GM21786 (cell line): ENCODE data around the gene SLC19A1.
"Not testable (repeated sequence)": the region's sequence is repeated elsewhere in the genome, so short reads cannot be mapped to it uniquely, and the experiment has no call there.

Experiments
- ATAC-seq: cut with Tn5 transposase; IDR thresholded peaks from one replicate; pipeline ENCODE4 v1.9.1; 2021; ENCODE audit not compliant: unreplicated experiment

Gene SLC19A1

DNA sequence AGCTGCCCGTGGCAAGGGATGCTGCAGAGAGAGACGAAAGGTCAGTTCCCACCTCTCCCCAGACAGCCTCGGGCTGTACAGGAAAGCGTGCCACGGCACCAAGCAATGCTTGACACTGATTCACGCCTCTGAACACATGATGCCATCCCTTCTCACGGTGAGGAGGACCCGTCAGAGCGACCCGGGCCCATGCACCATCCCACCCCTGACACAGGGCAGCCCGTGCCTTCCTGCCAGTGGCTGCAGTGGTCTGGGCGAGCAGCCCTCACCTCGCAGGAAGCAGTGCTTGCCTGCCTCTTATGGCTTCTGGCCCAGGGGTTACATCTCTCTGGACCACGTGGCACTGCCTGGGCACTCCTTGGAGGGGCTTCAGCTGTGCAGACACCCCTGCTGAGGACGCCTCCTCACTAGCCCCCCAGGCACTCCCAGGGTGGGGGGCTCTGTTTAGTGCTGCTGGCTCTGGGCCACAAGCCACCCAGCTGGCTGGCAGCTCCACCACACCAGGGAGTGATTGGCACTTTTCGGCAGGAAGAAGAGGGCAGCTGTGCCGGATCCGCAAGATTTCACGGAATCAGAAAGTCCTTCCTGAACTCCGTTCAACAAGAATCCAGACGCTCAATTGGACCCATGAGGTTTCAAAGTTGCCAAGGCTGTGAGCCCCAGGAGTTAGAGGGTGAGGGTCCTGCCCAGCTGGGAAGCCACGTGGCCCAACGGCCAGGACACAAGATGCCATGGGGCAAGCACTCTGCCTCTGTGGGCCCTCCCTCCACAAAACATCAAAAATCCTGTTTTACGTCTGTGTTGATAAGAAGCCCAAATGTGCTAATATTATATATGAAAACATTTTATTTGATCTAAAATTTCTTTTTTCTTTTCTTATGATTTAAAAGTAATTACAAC is 34.8 kb upstream of the SLC19A1 start:
- ATAC-seq: no peak

DNA sequence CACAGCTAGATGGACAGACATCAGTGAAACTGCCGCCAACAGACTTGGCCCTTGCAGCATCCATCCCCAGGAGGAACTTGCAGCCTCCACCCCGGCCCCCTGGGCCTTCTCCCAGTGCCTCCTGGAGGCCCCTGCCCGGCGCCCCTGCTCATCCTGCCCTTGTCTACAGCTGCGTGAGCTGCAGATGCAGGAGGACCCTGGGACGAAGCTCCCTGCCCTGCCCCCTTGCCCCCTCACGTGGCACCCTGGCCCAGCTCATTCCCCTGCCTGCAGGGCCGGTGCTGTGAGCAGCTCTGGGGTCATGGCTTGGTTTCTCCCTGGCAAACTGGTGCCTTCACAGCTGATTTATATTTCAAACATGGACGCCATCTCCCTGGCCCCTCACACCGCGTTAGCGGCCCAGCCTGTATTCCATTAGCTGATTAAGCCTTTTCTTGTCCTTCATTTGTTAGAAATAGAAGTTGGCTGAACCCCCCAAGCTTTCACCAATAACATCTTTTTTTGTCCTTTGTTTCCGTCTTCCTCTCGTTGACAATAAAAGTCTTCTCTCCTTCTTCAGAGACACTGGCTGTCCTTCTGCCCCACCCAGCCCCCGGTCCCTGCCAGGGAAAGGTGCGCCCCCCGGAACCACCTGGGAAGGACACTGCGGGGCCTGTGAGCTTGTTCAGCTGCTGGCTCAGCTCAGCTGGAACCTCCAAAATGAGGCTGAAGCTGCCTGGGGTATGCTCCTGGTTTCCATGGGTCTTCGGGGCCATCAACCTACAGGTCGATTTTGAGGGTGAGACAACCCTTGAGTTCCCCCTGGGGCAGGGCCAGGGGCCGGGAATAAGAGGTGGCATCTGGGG is 34.0 kb upstream of the SLC19A1 start:
- ATAC-seq: no peak

DNA sequence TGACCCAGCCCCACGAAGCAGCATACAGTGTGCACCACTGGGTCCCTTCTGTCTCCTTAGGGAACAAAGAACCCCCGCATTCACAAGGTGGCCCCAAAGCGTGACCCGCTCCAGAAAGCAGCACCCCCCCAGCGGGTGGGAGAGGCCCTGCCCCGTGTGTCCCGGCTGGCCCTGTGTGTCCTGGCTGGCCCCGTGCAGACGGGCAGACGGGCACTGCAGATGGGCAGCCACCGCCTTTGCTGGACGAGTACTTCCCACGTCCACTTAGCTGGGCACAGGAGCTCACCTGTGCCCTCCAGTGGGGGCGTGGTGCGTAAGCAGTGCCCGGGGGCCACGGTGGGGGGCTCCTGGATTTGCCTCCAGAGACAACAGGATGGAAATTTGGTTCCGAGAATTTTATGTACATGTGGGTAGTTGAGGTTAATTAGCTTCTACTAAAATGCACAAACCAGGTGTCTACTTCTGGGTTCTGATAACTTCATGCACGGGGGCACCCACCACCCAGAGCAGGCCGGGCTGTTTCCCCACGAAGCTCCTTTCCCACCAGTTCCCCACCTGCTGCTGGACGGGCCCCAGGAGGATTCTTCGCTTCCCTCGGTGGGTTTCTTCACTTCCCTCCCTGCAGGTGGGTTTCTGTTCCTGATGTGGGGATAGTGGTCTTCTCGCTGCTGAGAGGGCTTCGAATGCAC is 33.2 kb upstream of the SLC19A1 start:
- ATAC-seq: no peak

DNA sequence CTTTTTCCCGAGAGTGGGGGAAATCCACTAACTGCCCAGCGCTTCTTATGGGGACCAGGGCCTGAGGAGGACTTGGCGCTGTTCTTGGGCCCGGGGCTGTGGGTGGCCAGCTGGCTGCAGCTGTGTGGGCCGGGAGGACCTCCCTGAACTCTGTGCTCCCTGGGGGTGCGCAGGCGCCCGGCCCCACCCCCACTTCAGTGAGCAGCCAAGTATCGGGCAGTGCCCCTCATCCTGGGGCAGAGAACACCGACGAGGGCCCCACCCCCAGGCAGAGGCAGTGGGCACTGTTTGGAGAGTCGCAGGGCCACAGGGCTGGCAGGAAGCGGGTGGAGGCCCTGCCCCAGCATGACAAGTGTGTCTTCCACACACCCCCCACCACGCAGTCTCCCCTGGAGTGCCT is 32.5 kb upstream of the SLC19A1 start:
- no peak for ATAC-seq

DNA sequence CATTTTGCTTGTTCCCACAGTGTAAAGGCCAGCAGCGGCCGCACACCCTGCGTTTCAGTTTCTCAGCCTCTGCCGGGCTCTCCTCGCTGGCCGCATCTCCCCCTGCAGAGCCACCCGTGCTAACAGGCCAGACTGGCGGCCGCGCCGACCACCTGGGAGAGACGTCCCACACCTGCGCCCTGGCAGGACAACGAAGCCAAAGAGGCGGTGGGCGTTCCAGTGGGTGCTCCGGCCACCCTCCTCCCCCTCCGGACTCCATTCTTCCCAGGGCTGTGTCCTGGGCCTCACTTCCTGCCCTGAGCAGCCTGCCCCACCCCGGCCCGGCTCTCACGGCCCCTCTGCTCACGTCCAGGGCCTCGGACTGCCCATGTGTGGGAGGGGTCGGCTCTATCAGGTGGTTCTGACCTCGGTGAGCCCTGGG is 31.9 kb upstream of the SLC19A1 start:
- no peak for ATAC-seq

DNA sequence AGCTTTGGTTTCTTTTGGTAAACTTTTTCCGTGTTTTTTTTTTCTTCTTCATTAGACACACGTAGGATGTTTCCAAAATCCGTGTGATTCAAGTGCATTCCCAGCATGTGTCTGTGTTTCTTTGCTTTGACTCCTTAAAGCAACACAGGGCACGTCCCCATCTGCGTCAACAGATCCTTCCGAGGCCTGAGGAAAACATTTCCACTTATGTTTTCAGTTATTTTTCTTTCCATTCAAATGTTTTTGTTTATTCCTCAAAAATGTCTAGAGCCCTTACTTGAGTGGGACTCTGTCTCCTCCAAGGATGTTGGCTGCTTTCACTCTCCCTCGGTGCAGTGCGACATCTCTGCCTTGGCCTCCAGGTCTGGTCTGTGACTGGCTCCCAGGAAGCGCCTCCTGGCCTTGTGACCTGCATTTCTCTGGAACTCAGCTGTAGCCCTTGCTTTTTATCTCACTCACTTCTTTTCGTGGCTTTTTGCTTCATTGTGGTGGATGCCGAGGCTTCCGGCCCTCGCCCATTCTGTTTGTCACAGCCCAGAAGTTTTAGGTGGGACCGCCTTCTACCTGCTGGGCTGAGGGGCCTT is 31.3 kb upstream of the SLC19A1 start:
- ATAC-seq: no peak

DNA sequence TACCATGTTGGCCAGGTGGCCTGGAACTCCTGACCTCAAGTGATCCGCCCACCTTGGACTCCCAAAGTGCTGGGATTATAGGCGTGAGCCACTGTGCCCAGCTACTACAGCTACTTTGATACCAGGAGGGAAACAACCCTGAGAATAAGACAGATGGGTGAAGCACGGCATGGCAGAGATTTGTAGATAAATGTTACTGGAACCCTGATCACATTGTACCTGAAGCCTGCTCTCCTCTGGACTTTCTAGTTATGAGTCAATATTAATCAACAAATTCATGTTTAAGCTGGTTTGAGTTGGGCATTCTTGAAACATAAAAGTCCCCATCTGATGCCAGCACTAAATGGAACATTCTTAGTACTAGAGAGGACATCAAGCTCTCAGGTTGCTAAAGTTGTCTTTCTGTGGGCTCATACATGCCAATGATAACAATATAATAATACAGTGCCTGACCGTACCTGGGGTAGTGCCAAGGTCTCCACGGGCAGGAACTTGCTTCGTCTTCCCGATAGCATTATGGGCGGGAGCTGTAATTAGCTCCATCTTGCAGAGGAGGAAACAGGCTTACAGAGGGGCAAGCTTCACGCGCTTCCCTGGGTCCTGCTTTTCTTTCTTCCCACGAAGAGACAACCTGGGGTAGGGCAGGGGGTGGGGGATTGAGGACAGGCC is 30.7 kb upstream of the SLC19A1 start:
- ATAC-seq: no peak

DNA sequence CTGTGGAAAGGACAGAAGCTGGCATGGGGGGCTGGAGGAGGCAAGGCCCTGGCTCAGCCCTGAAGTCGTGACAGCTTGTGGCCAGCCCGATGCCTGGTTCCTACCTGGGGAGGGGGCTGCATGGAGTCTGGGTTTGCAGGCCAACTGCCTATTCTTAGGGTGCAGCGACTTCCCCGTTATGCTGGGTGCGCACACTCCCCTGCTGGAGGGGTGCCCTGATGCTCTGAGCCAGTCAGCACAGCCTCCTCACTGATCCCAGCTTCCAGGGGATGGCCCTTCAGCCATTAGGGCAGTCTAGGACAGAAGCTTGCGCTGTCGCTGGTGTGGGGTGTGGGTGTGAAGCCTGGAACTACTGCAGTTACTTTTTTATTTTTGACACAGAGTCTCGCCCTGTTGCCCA is 30.0 kb upstream of the SLC19A1 start:
- no peak for ATAC-seq

DNA sequence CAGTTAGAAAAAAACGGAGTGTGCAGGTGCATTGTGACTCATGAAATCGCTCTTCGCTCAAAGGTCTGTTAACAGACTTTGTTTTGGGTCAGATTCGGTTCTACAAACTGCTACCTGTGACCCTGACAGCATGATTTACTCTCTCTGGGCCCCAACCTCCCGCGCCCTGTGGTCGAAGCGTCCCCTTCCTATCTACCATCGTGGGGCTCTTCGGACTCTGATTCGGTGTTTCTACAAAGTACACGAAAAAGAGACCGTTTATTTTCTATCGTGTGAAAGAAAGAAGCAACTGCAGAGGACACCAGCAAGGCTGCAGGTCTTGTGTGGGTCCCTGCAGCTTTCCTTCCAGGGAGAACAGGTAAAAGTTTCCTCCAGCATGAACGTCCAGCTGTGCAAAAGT is 29.4 kb upstream of the SLC19A1 start:
- no peak for ATAC-seq

DNA sequence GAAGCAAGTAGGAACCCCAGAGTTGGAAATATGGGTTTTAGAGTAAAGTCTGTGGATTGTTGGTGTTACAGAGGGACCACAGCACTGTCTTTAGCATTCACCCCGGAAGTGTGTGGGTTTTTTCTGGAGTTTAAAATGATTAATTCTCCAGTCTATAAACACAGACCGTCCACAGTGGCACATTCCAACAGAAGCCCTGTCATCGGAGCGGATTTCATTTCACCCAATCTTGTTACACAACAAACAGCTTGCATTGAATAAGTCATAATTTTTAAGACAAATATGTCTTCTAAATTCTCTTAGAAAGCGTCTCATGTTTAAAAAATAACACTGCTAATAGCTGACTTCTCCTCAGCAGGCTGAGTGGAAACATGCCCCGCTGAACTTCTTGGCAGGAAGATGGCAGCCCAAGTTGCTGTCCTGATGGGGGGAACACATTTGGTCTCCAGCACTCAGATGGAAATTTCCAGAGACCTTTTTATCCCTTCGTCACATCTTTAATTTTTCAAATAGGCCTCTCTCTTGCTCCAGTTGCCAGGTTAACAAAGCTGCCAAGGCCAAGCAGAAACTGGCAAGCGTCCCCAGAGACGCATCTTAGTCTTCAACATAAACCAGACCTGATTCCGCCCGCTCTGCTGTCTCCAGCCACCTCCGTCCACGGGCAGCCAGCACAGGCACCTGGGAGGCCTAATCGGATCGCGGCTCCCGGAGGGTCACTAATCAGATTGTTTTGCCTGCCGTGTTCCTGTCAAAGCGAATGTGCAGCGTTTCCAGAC is 28.8 kb upstream of the SLC19A1 start:
- ATAC-seq: no peak

DNA sequence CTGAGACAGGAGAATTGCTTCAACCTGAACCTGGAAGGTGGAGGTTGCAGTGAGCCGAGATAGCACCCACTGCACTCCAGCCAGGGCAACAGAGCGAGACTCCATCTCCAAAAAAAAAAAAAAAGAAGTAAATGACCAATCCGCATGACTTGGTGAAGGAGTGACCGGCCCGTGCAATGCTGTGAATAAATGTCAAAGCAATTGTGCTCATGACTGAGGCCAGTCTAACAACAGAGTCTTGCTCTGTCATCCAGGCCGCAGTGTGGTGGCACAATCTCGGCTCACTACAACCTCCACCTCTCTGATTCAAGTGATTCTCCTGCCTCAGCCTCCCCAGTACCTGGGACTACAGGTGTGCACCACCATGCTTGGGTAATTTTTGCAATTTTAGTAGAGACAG is 27.8 kb upstream of the SLC19A1 start:
- ATAC-seq: no peak

DNA sequence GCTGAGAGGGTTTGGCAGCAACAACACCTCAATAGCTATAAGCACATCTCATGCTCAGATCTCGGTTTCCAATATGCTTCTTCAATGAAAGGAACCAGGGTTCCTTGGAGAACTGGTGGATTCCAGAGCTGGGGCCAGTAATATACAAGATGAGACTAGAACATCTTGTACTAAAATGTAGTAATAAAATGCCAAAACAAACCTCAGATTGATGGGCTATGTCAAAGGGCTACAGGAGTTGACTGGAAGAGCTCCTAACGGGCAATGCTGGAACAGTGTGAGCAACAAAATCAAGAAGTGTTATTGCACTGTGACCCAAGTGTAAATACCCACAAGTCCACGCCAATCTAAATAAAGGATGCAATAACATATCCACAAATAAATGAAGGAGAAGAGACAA is 26.1 kb upstream of the SLC19A1 start:
- ATAC-seq: no peak

DNA sequence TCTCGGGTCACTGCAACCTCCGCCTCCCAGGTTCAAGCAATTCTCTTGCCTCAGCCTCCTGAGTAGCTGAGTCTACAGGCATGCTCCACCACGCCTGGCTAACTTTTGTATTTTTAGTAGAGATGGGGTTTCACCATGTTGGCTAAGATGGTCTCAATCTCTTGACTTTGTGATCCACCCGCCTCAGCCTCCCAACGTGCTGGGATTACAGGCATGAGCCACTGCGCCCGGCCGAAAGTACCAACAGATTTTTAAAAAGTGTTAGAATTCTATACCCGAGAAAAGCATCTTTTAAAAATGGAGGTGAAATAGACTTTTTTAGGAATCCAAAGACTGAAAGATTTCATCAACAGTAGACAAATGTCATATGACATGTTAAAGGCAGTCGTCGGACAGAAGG is 21.9 kb upstream of the SLC19A1 start:
- ATAC-seq: not testable (repeated sequence)

DNA sequence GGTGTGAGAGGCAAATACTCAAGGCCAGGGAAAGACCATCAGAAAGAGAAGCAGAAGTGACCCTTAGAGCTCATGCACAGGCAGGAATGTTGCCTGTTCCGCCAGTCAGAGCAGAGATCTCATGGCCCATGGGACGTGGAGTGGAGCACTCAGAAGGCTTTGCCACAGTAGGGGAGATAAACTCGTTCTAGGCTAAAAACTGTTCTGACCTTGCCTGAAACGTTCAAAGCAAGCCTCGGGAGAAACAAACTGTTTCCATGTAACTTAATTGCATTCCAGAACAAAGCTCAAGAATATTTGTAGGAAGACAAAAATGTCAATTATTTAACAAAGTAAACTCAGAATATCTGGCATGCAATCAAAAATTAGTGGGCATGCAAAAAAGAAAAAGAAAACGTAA is 20.7 kb upstream of the SLC19A1 start:
- ATAC-seq: no peak

DNA sequence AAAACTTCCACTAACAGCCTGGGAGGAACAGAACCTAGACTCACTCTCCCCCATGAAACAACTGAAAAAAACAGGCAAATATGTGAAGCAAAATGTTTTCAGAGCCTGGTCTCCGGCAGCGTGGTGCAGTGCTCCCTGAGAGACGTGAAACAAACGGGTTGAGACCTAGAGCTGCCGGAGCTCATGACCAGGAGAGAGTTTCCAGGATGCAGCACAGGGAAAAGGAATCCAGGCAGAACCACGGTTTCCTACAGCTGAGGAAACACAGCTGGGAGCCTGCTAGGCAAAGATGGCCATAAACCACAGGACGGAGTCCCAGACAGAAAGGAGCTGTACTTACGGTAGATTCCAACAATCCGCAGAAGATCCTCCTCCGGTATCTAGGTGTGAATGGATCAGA is 20.2 kb upstream of the SLC19A1 start:
- no peak for ATAC-seq

DNA sequence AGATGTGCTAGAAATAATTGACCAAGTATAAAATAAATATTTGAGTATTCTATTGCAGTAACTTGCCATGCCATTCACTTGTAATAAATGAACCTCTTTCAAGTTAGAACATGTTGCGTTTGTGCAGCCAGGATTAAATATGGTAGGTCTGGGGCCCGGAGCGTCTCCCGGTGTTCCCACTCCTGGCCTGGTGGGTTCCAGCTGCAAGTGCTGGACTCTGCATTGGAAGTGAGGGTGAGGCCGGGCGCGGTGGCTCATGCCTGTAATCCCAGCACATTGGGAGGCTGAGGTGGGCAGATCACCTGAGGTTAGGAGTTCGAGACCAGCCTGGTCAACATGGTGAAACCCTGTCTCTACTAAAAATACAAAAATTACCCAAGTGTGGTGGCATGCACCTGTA is 19.0 kb upstream of the SLC19A1 start:
- not testable (repeated sequence) for ATAC-seq

DNA sequence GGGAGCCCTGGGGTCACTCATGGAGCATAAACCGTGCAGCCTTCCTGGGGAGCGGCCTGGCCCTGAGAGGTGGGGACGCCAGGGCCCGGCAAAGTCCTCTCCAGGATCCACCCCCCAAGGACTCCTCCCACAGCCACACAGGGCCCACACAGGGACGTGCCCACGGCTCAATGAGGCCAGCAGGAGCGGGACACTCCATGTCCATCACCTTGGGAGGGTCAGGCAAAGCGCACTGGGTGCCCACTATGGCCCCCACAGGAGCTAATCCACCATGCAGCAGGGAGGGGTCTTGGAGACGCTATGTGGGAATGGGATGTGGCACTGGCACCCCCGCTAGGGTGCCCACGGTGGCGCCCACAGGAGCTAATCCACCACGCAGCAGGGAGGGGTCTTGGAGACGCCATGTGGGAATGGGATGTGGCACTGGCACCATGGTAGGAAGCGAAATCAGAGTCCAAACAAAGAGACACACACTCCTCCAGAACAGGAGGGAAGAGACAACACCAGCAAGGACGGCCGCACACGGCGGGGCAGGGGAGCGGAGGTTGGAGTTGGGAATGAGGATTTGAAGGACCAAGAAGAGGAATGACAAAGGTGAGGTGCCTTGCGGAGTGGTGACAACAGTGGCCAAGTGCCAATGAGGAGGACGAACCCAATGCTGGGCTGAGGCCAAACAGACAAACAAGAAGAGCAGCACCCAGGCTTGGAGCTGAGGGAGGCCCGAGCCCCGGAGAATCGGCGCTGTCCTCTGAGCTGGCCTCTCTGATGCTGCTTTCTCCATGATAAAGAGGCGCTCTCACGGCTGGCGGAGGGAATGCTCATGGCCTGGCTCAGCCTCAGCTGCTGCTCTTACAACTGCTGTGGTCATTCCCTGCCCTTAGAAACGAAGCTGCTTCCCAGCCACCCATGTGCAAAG is 18.1 kb upstream of the SLC19A1 start:
- ATAC-seq: no peak

DNA sequence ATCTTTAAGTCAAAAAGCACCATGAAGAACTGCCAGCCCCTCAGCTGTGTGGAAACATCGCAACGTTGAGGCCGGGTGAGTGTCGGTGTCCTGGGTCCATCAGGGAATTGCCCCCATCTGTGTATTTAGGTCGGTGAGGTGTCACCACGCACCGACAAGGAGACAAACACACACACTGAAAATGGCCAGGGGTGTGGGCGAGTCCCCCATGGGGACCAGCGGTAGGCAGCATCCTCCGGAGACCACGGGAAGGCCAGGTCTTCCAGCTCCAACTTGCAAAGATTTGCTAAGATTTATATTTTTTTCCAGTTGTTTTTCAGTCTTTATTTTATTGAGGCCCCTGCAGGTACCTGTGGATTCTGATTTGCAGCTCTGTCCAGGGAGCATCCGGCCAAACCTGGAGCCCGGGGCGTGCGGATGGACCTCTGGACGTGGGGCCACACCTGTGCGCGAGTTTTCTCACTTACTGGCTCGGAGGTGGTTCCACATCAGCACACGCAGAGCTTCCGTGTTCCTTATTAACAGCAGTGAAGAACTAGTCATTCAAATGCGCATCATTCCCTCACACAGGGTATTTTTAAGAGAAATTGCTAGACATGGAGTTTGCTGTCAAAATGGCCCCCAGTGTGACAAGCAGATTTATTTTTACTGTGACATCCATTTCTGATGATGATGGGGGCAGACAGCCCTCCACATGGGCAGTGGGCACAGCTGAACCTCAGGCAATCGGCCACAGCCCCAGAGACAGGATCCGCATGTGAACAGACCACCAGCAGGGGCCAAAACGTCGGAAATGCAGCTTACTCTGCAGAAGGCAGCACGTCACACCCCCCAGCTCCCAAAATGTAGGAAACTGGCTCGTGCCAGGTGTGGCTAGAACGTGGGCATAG is 17.2 kb upstream of the SLC19A1 start:
- no peak for ATAC-seq
